Chondrocyte (in vitro differentiated cells): ENCODE data around the gene POC1B. TPM values are rescaled to one million over a fixed set of nuclear protein-coding genes. Genes with fewer than 3 reads are reported as not detected.

ENCODE experiments used
- DNase-seq: peaks from one replicate; pipeline ENCODE4 v3.0.0; 2021; ENCODE audit warnings: mixed read lengths, low spot score
- H3K27ac Mint-ChIP-seq: one replicate; pipeline ENCODE4 v1.8.0; 2021; ENCODE audit warnings: mild to moderate bottlenecking, moderate library complexity, mixed read lengths; ENCODE audit not compliant: unreplicated experiment
- H3K27me3 Mint-ChIP-seq: 2 replicates; pipeline ENCODE4 v1.8.0; 2021; ENCODE audit warnings: low read depth, mixed read lengths
- H3K36me3 Mint-ChIP-seq: 2 replicates; pipeline ENCODE4 v1.8.0; 2021; ENCODE audit warnings: low read depth, mixed read lengths
- H3K4me1 Mint-ChIP-seq: 2 replicates; pipeline ENCODE4 v1.8.0; 2021; ENCODE audit warnings: low read depth, mild to moderate bottlenecking, mixed read lengths
- H3K4me3 Mint-ChIP-seq: one replicate; pipeline ENCODE4 v1.8.0; 2021; ENCODE audit warnings: mild to moderate bottlenecking, moderate library complexity, mixed read lengths; ENCODE audit not compliant: unreplicated experiment
- H3K9me3 Mint-ChIP-seq: 2 replicates; pipeline ENCODE4 v1.8.0; 2021; ENCODE audit warnings: low read depth, mixed read lengths
- CTCF ChIP-seq: fragments of 200-600 bp; sonication (generic); IDR thresholded peaks from 2 replicates; pipeline ENCODE4 v1.5.0; 2021; ENCODE audit warnings: antibody characterized with exemption, mild to moderate bottlenecking, moderate library complexity
- total RNA-seq: library from RNA; stranded (reverse); gene quantifications from 3 replicates; pipeline ENCODE4 v1.2.1, GENCODE V29; 2021

POC1B gene
- total RNA-seq, 1 donor from 2014 or later, result 10.4 TPM

GRCh38 chr12:89540586-89540985 is 14.7 kb upstream of the POC1B start:
- TF ChIP-seq CTCF, result no peak
- no peak for DNase-seq
- Mint-ChIP-seq H3K4me3 (no peak overlapping the region), H3K4me1 (peaks cover 31% of the 10 kb centered on the region), H3K27ac (no peak overlapping the region), H3K9me3 (no peaks in the 10 kb centered on the region), H3K36me3 (peaks cover 2% of the 10 kb centered on the region), H3K27me3 (no peaks in the 10 kb centered on the region)

GRCh38 chr12:89539426-89540223 is 13.8 kb upstream of the POC1B start:
- H3K9me3 Mint-ChIP-seq, result no peaks in the 10 kb centered on the region
- no peak overlapping the region for H3K27ac Mint-ChIP-seq
- H3K27me3 Mint-ChIP-seq, result no peaks in the 10 kb centered on the region
- H3K4me3 Mint-ChIP-seq, result no peak overlapping the region
- H3K36me3 Mint-ChIP-seq, result peaks cover 2% of the 10 kb centered on the region
- peaks cover 22% of the 10 kb centered on the region for H3K4me1 Mint-ChIP-seq
- no peak for TF ChIP-seq CTCF
- no peak for DNase-seq

- H3K27me3 Mint-ChIP-seq, result no peaks in the 10 kb centered on the region
- no peaks in the 10 kb centered on the region for H3K9me3 Mint-ChIP-seq
- no peak overlapping the region for H3K27ac Mint-ChIP-seq
- TF ChIP-seq CTCF, result no peak
- H3K4me3 Mint-ChIP-seq, result no peak overlapping the region
- H3K4me1 Mint-ChIP-seq, result peaks cover 14% of the 10 kb centered on the region
- no peak for DNase-seq
- peaks cover 2% of the 10 kb centered on the region for H3K36me3 Mint-ChIP-seq
These were observed 13.1 kb upstream of the POC1B start for GRCh38 chr12:89538897-89539296.

- Mint-ChIP-seq H3K4me3 (no peak overlapping the region), H3K27ac (no peak overlapping the region), H3K9me3 (no peaks in the 10 kb centered on the region), H3K36me3 (peaks cover 2% of the 10 kb centered on the region), H3K27me3 (no peaks in the 10 kb centered on the region), H3K4me1 (peaks cover 5% of the 10 kb centered on the region)
- DNase-seq, result no peak
- no peak for TF ChIP-seq CTCF
These were observed 11.5 kb upstream of the POC1B start for GRCh38 chr12:89537389-89537788.

- DNase-seq, result no peak
- Mint-ChIP-seq H3K9me3 (no peaks in the 10 kb centered on the region), H3K27me3 (no peaks in the 10 kb centered on the region), H3K4me3 (no peak overlapping the region), H3K36me3 (no peaks in the 10 kb centered on the region), H3K27ac (no peak overlapping the region), H3K4me1 (peaks cover 11% of the 10 kb centered on the region)
- TF ChIP-seq CTCF, result peak; percentile 89
These were observed 3.9 kb upstream of the POC1B start for GRCh38 chr12:89529738-89530137.
